ENCODE data around the gene HDAC4.
"Not testable (repeated sequence)": the region's sequence is repeated elsewhere in the genome, so short reads cannot be mapped to it uniquely, and the experiment has no call there.

The HDAC4 gene

GRCh38 chr2:239400596-239401066 is at the start of gene HDAC4:
TSS of gene HDAC4 (minus strand) at chr2:239401020. CDS start at chr2:239352699, 48,321 bp downstream.
- H3F3A ChIP-seq (ENCODE audit: insufficient read depth, low read length) = no peaks in the 10 kb centered on the region
- peak within 1 kb of the TSS; percentile 57; the same call in 1 of the 2 replicates for H2AFZ ChIP-seq (ENCODE audit: low read length)
- H3K4me1 ChIP-seq (ENCODE audit: insufficient read depth, low read length, severe bottlenecking) = peaks cover 21% of the 10 kb centered on the region
- peaks cover 11% of the 10 kb centered on the region; the same call in 1 of the 2 replicates for H3K27me3 ChIP-seq (ENCODE audit: insufficient read depth, low read length)
- H3K27ac ChIP-seq (ENCODE audit: low read depth, low read length, poor library complexity, severe bottlenecking) = peak within 1 kb of the TSS; percentile 75
- peak within 1 kb of the TSS; percentile 76 for H3K4me3 ChIP-seq (ENCODE audit: low read depth, low read length, poor library complexity, severe bottlenecking)
- H3K9me2 ChIP-seq (ENCODE audit: low read depth, low read length) = no peaks in the 10 kb centered on the region
- TF ChIP-seq CTCF (IDR thresholded peaks at IDR 0.05; ENCODE audit: low read length) (no peak), EZH2 (IDR thresholded peaks at IDR 0.05; ENCODE audit: borderline replicate concordance, low read length) (no peak)
- H3K9me3 ChIP-seq (ENCODE audit: low read length) = 0 out of 2 replicates have a peak, but pooled peaks cover 4% of the 10 kb centered on the region
- H3K9ac ChIP-seq (ENCODE audit: low read length) = peak within 1 kb of the TSS; percentile 89
- H3K4me2 ChIP-seq (ENCODE audit: low read length) = peak within 1 kb of the TSS; percentile 93
- no peaks in the 10 kb centered on the region for H4K20me1 ChIP-seq (ENCODE audit: insufficient read depth, low read length)
- no peaks in the 10 kb centered on the region; the same call in 1 of the 2 replicates for H3K36me3 ChIP-seq (ENCODE audit: insufficient read depth, low read length)
- no peaks in the 10 kb centered on the region for H3K79me2 ChIP-seq (ENCODE audit: insufficient read depth, low read length)

GRCh38 chr2:239449468-239449867 is 48.6 kb upstream of the HDAC4 start:
- H3K27ac ChIP-seq (ENCODE audit: low read depth, low read length, poor library complexity, severe bottlenecking); H3K9me2 ChIP-seq (ENCODE audit: low read depth, low read length); H3K79me2 ChIP-seq (ENCODE audit: insufficient read depth, low read length); H3K4me1 ChIP-seq (ENCODE audit: insufficient read depth, low read length, severe bottlenecking); H2AFZ ChIP-seq (ENCODE audit: low read length); H4K20me1 ChIP-seq (ENCODE audit: insufficient read depth, low read length); H3K4me3 ChIP-seq (ENCODE audit: low read depth, low read length, poor library complexity, severe bottlenecking); H3K9ac ChIP-seq (ENCODE audit: low read length); H3F3A ChIP-seq (ENCODE audit: insufficient read depth, low read length); H3K9me3 ChIP-seq (ENCODE audit: low read length); H3K4me2 ChIP-seq (ENCODE audit: low read length); H3K27me3 ChIP-seq (ENCODE audit: insufficient read depth, low read length); H3K36me3 ChIP-seq (ENCODE audit: insufficient read depth, low read length): not testable (repeated sequence)

GRCh38 chr2:239445771-239446524 is 45.1 kb upstream of the HDAC4 start:
- Histone ChIP-seq H3K9ac (ENCODE audit: low read length) (no peak overlapping the region), H3F3A (ENCODE audit: insufficient read depth, low read length) (no peaks in the 10 kb centered on the region), H3K4me1 (ENCODE audit: insufficient read depth, low read length, severe bottlenecking) (no peaks in the 10 kb centered on the region), H2AFZ (ENCODE audit: low read length) (no peak overlapping the region), H4K20me1 (ENCODE audit: insufficient read depth, low read length) (no peaks in the 10 kb centered on the region), H3K4me2 (ENCODE audit: low read length) (no peak overlapping the region), H3K36me3 (ENCODE audit: insufficient read depth, low read length) (no peaks in the 10 kb centered on the region), H3K27me3 (ENCODE audit: insufficient read depth, low read length) (peaks cover 3% of the 10 kb centered on the region), H3K79me2 (ENCODE audit: insufficient read depth, low read length) (no peaks in the 10 kb centered on the region), H3K4me3 (ENCODE audit: low read depth, low read length, poor library complexity, severe bottlenecking) (no peak overlapping the region), H3K27ac (ENCODE audit: low read depth, low read length, poor library complexity, severe bottlenecking) (no peak overlapping the region), H3K9me2 (ENCODE audit: low read depth, low read length) (no peaks in the 10 kb centered on the region), H3K9me3 (ENCODE audit: low read length) (no peaks in the 10 kb centered on the region)
- TF ChIP-seq CTCF (IDR thresholded peaks at IDR 0.05; ENCODE audit: low read length) = no peak
- no peak for TF ChIP-seq EZH2 (IDR thresholded peaks at IDR 0.05; ENCODE audit: borderline replicate concordance, low read length)
